ENCODE data around the gene PVALB.

GRCh38 chr22:36765943-36766450 is 50.8 kb downstream of the PVALB start:
- TF ChIP-seq CTCF (IDR thresholded peaks at IDR 0.05; ENCODE audit: insufficient read depth, low read length) (no peak), GABPA (IDR thresholded peaks at IDR 0.05; ENCODE audit: low read depth) (no peak), REST (IDR thresholded peaks at IDR 0.05; ENCODE audit: insufficient replicate concordance, low read depth) (no peak)

All from HL-60 (cell line).